Activated T-cell treated with anti-CD3 and anti-CD28 coated beads, Interleukin-2, amount 50 U/mL, for 24 hours (primary cell): ENCODE measurements around the gene ESRRA.
A peak's percentile ranks its signal among the peaks of the same experiment; 100 is the strongest.

Experiments used
- DNase-seq: peaks from one replicate; pipeline ENCODE4 v3.0.0-alpha.2; 2020
- H3K27ac Mint-ChIP-seq: 2 replicates; pipeline ENCODE4 v1.8.0; 2020; ENCODE audit warnings: mild to moderate bottlenecking, mixed read lengths
- H3K27me3 Mint-ChIP-seq: 2 replicates; pipeline ENCODE4 v1.8.0; 2020; ENCODE audit warnings: mixed read lengths
- H3K36me3 Mint-ChIP-seq: 2 replicates; pipeline ENCODE4 v1.8.0; 2020; ENCODE audit warnings: low read depth, mixed read lengths
- H3K4me1 Mint-ChIP-seq: 2 replicates; pipeline ENCODE4 v1.8.0; 2020; ENCODE audit warnings: low read depth, mixed read lengths
- H3K4me3 Mint-ChIP-seq: 2 replicates; pipeline ENCODE4 v1.8.0; 2020; ENCODE audit warnings: mild to moderate bottlenecking, moderate library complexity, mixed read lengths
- H3K9me3 Mint-ChIP-seq: 2 replicates; pipeline ENCODE4 v1.8.0; 2020; ENCODE audit warnings: mixed read lengths

The ESRRA gene

GRCh38 chr11:64361659-64362058, 56.3 kb downstream of the ESRRA start:
- Mint-ChIP-seq H3K4me1 (peaks cover 42% of the 10 kb centered on the region), H3K9me3 (no peaks in the 10 kb centered on the region)

GRCh38 chr11:64362339-64362738, 57.0 kb downstream of the ESRRA start:
- DNase-seq = no peak
- Mint-ChIP-seq H3K27ac (peak overlapping the region; percentile 44), H3K4me1 (peaks cover 42% of the 10 kb centered on the region), H3K36me3 (peaks cover 82% of the 10 kb centered on the region), H3K27me3 (no peaks in the 10 kb centered on the region), H3K9me3 (no peaks in the 10 kb centered on the region), H3K4me3 (no peak overlapping the region)

More at GRCh38 chr11:64361659-64362058, 56.3 kb downstream of the ESRRA start:
- H3K27me3 Mint-ChIP-seq = no peaks in the 10 kb centered on the region
- H3K36me3 Mint-ChIP-seq = peaks cover 79% of the 10 kb centered on the region
- peak overlapping the region; percentile 4 for H3K4me3 Mint-ChIP-seq
- DNase-seq = no peak
- no peak overlapping the region for H3K27ac Mint-ChIP-seq

GRCh38 chr11:64364435-64364834, 59.1 kb downstream of the ESRRA start:
- H3K4me3 Mint-ChIP-seq = no peak overlapping the region
- H3K36me3 Mint-ChIP-seq = peaks cover 92% of the 10 kb centered on the region
- no peaks in the 10 kb centered on the region for H3K9me3 Mint-ChIP-seq
- DNase-seq = no peak
- H3K4me1 Mint-ChIP-seq = peaks cover 28% of the 10 kb centered on the region
- H3K27ac Mint-ChIP-seq = no peak overlapping the region
- H3K27me3 Mint-ChIP-seq = no peaks in the 10 kb centered on the region

- H3K4me3 Mint-ChIP-seq = no peak overlapping the region
- no peaks in the 10 kb centered on the region for H3K27me3 Mint-ChIP-seq
- no peak for DNase-seq
- H3K4me1 Mint-ChIP-seq = peaks cover 23% of the 10 kb centered on the region
- peaks cover 91% of the 10 kb centered on the region for H3K36me3 Mint-ChIP-seq
- no peaks in the 10 kb centered on the region for H3K9me3 Mint-ChIP-seq
- no peak overlapping the region for H3K27ac Mint-ChIP-seq
Observed at GRCh38 chr11:64364911-64365310, 59.6 kb downstream of the ESRRA start.
